Measurements from ENCODE around the gene WSB1. TPM values are rescaled to one million over a fixed set of nuclear protein-coding genes. Genes with fewer than 3 reads are reported as not detected.

WSB1 gene
- total RNA-seq, 1 donor from 2014 or later = 270 TPM

DNA sequence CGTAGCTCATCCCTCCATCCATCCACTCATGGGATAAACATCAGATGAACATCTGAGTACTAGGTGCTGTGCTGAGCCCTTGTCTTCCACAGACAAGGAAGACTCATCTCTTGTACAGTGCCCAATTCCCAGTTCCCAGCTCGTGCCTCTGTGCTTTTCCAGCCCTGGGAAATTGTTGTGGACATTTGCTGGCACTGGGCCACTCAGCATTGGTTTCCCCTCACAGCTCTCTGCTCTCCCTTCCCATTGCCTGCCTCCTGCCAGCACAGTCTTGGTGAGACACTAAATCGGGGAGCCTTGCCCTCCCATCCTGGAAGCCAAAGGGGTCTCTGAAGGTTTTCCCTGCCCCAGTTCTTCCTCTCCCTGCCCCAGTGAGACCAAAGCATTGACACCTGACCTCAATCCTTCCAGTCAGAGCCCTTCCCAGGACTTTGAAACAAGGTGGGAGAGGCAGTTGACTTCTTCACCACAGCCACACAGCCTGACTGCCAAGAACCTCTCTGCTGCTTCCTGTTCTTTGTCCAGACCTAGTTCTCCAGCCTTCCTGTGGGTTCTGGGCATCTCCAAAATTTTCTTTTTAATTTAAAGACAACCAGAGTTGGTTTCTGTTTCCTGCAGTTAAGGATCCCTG lies 50.2 kb downstream of the WSB1 start:
- no peaks in the 10 kb centered on the region for H3K9me3 Mint-ChIP-seq
- no peak for DNase-seq (ENCODE audit: extremely low spot score, unreplicated experiment)
- no peak overlapping the region for H3K4me3 Mint-ChIP-seq
- H3K4me1 Mint-ChIP-seq (ENCODE audit: unreplicated experiment) = peaks cover 24% of the 10 kb centered on the region
- no peaks in the 10 kb centered on the region for H3K27me3 Mint-ChIP-seq
- no peaks in the 10 kb centered on the region for H3K36me3 Mint-ChIP-seq
- H3K27ac Mint-ChIP-seq = peak overlapping the region; percentile 39
- TF ChIP-seq, protein P1, sequence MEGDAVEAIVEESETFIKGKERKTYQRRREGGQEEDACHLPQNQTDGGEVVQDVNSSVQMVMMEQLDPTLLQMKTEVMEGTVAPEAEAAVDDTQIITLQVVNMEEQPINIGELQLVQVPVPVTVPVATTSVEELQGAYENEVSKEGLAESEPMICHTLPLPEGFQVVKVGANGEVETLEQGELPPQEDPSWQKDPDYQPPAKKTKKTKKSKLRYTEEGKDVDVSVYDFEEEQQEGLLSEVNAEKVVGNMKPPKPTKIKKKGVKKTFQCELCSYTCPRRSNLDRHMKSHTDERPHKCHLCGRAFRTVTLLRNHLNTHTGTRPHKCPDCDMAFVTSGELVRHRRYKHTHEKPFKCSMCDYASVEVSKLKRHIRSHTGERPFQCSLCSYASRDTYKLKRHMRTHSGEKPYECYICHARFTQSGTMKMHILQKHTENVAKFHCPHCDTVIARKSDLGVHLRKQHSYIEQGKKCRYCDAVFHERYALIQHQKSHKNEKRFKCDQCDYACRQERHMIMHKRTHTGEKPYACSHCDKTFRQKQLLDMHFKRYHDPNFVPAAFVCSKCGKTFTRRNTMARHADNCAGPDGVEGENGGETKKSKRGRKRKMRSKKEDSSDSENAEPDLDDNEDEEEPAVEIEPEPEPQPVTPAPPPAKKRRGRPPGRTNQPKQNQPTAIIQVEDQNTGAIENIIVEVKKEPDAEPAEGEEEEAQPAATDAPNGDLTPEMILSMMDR (conservative IDR thresholded peaks at IDR 0.05) = no peak

GRCh38 chr17:27345141-27345904 lies 51.4 kb downstream of the WSB1 start:
- Mint-ChIP-seq H3K36me3 (no peaks in the 10 kb centered on the region), H3K27ac (peak overlapping the region; percentile 95), H3K4me1 (ENCODE audit: unreplicated experiment) (peaks cover 23% of the 10 kb centered on the region)

GRCh38 chr17:27346228-27346899 lies 52.5 kb downstream of the WSB1 start:
- no peaks in the 10 kb centered on the region for H3K9me3 Mint-ChIP-seq
- DNase-seq (ENCODE audit: extremely low spot score, unreplicated experiment) = no peak
- TF ChIP-seq, protein P1 (conservative IDR thresholded peaks at IDR 0.05) = no peak
- peaks cover 18% of the 10 kb centered on the region for H3K4me1 Mint-ChIP-seq (ENCODE audit: unreplicated experiment)
- peak overlapping the region; percentile 59 for H3K27ac Mint-ChIP-seq
- no peak overlapping the region for H3K4me3 Mint-ChIP-seq
- H3K36me3 Mint-ChIP-seq = no peaks in the 10 kb centered on the region
- no peaks in the 10 kb centered on the region for H3K27me3 Mint-ChIP-seq

More at GRCh38 chr17:27345141-27345904, 51.4 kb downstream of the WSB1 start:
- DNase-seq (ENCODE audit: extremely low spot score, unreplicated experiment) = no peak
- Mint-ChIP-seq H3K9me3 (no peaks in the 10 kb centered on the region), H3K4me3 (peak overlapping the region; percentile 90), H3K27me3 (no peaks in the 10 kb centered on the region)
- TF ChIP-seq, protein P1 (conservative IDR thresholded peaks at IDR 0.05) = no peak

GRCh38 chr17:27348196-27348595 lies 54.3 kb downstream of the WSB1 start:
- H3K9me3 Mint-ChIP-seq = no peaks in the 10 kb centered on the region
- no peak for DNase-seq (ENCODE audit: extremely low spot score, unreplicated experiment)
- no peaks in the 10 kb centered on the region for H3K27me3 Mint-ChIP-seq
- TF ChIP-seq, protein P1 (conservative IDR thresholded peaks at IDR 0.05) = no peak
- peaks cover 4% of the 10 kb centered on the region for H3K36me3 Mint-ChIP-seq
- H3K4me1 Mint-ChIP-seq (ENCODE audit: unreplicated experiment) = peaks cover 28% of the 10 kb centered on the region
- H3K27ac Mint-ChIP-seq = peak overlapping the region; percentile 79
- H3K4me3 Mint-ChIP-seq = peak overlapping the region; percentile 77

DNA sequence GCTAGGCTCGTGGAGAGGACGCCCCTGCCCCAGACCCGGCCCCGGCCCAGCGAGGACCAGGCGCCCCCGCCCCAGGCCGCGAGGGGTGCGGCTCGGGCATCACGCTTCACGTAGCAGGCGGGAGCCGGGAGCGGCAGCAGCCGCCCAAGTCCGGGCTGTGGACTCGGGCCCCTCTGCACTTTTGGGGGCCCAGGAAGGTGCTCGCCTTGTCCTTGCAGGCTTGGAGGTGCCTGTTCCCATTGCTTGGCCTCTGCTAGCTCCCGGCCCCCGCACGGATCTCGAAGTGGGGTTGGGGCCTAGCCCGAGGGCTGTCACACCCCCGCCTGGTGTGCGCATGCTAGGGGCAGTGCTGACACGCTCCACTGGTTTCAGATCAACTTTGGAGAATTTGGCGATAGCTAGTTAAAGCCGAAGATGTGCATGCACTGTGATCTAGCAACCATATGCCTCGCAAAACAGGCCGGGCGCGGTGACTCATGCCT lies 55.7 kb downstream of the WSB1 start:
- DNase-seq (ENCODE audit: extremely low spot score, unreplicated experiment) = no peak
- TF ChIP-seq, protein P1 (conservative IDR thresholded peaks at IDR 0.05) = no peak
- Mint-ChIP-seq H3K27ac (peak overlapping the region; percentile 72), H3K4me1 (ENCODE audit: unreplicated experiment) (peaks cover 27% of the 10 kb centered on the region), H3K36me3 (peaks cover 4% of the 10 kb centered on the region), H3K27me3 (no peaks in the 10 kb centered on the region), H3K4me3 (peak overlapping the region; percentile 65), H3K9me3 (no peaks in the 10 kb centered on the region)
